Esophagus muscularis mucosa (tissue), 3 donors: ENCODE results near the gene TPH1.

ENCODE experiments used
- POLR2A ChIP-seq: fragments of 450-650 bp; IDR thresholded peaks from one replicate; pipeline ENCODE4 v1.6.1; 2017; ENCODE audit warnings: antibody characterized with exemption, moderate library complexity, mild to moderate bottlenecking, low read depth
- TF ChIP-seq, protein P1 (sequence below), 3 experiments: fragments of 200-600 bp in 2 of 3; fragments of 450-650 bp in 1 of 3; sonication (generic) in 2 of 3; IDR thresholded peaks; one replicate each; pipeline ENCODE4 v1.5.1; 2017 to 2019; ENCODE audit warnings: antibody characterized with exemption in 3 of 3, mild to moderate bottlenecking in 2 of 3, moderate library complexity in 1 of 3

GRCh38 chr11:18019650-18020049 is 26.4 kb downstream of the TPH1 start:
- no peak for TF ChIP-seq POLR2A
- TF ChIP-seq, protein P1, sequence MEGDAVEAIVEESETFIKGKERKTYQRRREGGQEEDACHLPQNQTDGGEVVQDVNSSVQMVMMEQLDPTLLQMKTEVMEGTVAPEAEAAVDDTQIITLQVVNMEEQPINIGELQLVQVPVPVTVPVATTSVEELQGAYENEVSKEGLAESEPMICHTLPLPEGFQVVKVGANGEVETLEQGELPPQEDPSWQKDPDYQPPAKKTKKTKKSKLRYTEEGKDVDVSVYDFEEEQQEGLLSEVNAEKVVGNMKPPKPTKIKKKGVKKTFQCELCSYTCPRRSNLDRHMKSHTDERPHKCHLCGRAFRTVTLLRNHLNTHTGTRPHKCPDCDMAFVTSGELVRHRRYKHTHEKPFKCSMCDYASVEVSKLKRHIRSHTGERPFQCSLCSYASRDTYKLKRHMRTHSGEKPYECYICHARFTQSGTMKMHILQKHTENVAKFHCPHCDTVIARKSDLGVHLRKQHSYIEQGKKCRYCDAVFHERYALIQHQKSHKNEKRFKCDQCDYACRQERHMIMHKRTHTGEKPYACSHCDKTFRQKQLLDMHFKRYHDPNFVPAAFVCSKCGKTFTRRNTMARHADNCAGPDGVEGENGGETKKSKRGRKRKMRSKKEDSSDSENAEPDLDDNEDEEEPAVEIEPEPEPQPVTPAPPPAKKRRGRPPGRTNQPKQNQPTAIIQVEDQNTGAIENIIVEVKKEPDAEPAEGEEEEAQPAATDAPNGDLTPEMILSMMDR (IDR thresholded peaks at IDR 0.05) = no peak
